GM12864 (cell line): ENCODE results near the gene SLC25A45.
A peak's percentile ranks its signal among the peaks of the same experiment; 100 is the strongest.

Experiments
- DNase-seq: peaks from one replicate; pipeline ENCODE4 v3.0.0-alpha.2; 2011; ENCODE audit warnings: low read depth
- H3K4me3 ChIP-seq: 2 replicates; pipeline ENCODE4 v1.5.1; 2011; ENCODE audit warnings: mild to moderate bottlenecking, low read depth, low read length, control low read depth
- CTCF ChIP-seq: IDR thresholded peaks from 2 replicates; pipeline ENCODE4 v1.5.1; 2011; ENCODE audit warnings: low read depth, mild to moderate bottlenecking, moderate library complexity, low read length, control low read depth, inconsistent platforms; ENCODE audit errors: missing control alignments

SLC25A45 gene

GRCh38 chr11:65419772-65420481, 37.5 kb upstream of the SLC25A45 start:
- no peak for DNase-seq
- H3K4me3 ChIP-seq = peak overlapping the region; percentile 97
- no peak for TF ChIP-seq CTCF

DNA sequence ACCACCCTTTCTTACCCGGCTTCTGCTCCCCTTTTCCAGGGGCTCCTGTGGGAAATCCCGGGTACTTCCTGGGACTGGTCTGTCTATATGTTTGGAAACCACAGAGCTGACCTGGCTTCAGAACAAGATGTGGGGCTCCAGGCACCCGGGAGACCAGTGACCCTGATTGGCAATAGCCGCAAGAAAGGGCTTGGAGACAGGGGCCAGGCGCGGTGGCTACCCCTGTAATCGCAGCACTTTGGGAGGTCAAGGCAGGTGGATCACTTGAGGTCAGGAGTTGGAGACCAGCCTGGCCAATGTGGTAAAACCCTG, 37.0 kb upstream of the SLC25A45 start:
- TF ChIP-seq CTCF = no peak

DNA sequence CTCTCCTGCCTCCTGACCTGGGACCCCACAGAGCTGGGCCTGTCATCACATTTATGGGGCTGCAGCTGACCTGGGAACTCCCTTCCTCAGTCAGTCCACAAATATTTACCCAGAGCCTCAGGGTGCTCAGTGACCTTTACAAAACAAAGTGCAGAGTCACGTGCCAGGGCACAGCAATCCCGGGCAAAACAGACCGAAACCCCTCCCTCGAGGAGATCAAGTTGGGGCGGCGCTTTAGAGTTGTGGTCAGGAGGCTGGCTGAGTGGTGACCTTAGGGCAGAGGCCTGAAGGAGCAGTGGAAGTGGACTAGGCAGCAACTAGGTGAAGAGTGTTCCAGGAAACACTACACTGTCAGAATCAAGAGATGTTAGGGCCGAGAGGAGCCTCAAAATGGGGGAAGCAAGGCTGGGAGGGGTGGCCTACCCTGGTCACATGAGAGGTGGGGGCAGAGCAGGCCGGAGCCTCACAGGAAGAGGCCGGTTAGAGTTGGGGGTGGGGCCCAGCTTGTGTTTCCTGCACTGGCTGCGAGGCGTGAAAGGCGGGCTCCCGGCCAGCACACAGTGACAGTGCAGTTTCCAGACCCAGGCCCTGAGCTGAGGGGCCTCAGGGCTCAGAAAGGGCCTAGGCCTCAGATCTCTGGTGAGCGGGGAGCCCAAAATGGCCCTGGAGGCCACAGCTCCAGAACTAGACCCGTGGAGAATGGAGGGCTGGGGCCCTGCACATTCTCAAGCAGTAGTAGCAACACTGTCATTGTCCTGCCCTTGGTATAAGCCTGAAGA, 36.4 kb upstream of the SLC25A45 start:
- TF ChIP-seq CTCF = no peak
- peak overlapping the region; percentile 97 for H3K4me3 ChIP-seq
- DNase-seq = peak; percentile 92

More for the DNA sequence above, 37.0 kb upstream of the SLC25A45 start:
- DNase-seq = no peak
- H3K4me3 ChIP-seq = peak overlapping the region; percentile 97

- TF ChIP-seq CTCF = no peak
These were observed 35.9 kb upstream of the SLC25A45 start for GRCh38 chr11:65418431-65418680.

GRCh38 chr11:65417702-65418430, 35.4 kb upstream of the SLC25A45 start:
- peak overlapping the region; percentile 97 for H3K4me3 ChIP-seq
- TF ChIP-seq CTCF = no peak
- no peak for DNase-seq

More at GRCh38 chr11:65418431-65418680, 35.9 kb upstream of the SLC25A45 start:
- peak overlapping the region; percentile 97 for H3K4me3 ChIP-seq
- no peak for DNase-seq

GRCh38 chr11:65416841-65417701, 34.6 kb upstream of the SLC25A45 start:
- DNase-seq = no peak
- TF ChIP-seq CTCF = no peak
- H3K4me3 ChIP-seq = peak overlapping the region; percentile 97
